HAP-1 (cell line): ENCODE results near the gene ERCC1.

Experiments
- DNase-seq, 2 experiments: peaks; one replicate each; pipeline ENCODE4 v3.0.0-alpha.2; 2016 to 2020; ENCODE audit warnings: low spot score in 2 of 2
- H3K27me3 ChIP-seq: fragments of 250-450 bp; sonication (Bioruptor Pico); 2 replicates; pipeline ENCODE4 v1.5.1; 2020; ENCODE audit warnings: low read depth, mild to moderate bottlenecking, moderate library complexity
- H3K36me3 ChIP-seq: fragments of 250-450 bp; sonication (Bioruptor Pico); replicated peaks from 2 replicates; pipeline ENCODE4 v1.5.1; 2020; ENCODE audit warnings: mild to moderate bottlenecking
- H3K4me1 ChIP-seq: fragments of 250-450 bp; sonication (Bioruptor Pico); 2 replicates; pipeline ENCODE4 v1.5.1; 2020; ENCODE audit warnings: mild to moderate bottlenecking
- H3K4me3 ChIP-seq: fragments of 250-450 bp; sonication (Bioruptor Pico); 2 replicates; pipeline ENCODE4 v1.5.1; 2020; ENCODE audit warnings: mild to moderate bottlenecking, moderate library complexity
- H3K9me3 ChIP-seq: fragments of 250-450 bp; sonication (Bioruptor Pico); 2 replicates; pipeline ENCODE4 v1.5.1; 2020; ENCODE audit warnings: mild to moderate bottlenecking, moderate library complexity
- in situ Hi-C: fragments of 300-500 bp; cut with MboI; formaldehyde crosslinking; loops from 3 replicates; pipeline ENCODE4 v1.14.3; 2020; ENCODE audit warnings: low sequenced_read_pairs, inconsistent platforms, mixed read lengths

The ERCC1 gene

DNA sequence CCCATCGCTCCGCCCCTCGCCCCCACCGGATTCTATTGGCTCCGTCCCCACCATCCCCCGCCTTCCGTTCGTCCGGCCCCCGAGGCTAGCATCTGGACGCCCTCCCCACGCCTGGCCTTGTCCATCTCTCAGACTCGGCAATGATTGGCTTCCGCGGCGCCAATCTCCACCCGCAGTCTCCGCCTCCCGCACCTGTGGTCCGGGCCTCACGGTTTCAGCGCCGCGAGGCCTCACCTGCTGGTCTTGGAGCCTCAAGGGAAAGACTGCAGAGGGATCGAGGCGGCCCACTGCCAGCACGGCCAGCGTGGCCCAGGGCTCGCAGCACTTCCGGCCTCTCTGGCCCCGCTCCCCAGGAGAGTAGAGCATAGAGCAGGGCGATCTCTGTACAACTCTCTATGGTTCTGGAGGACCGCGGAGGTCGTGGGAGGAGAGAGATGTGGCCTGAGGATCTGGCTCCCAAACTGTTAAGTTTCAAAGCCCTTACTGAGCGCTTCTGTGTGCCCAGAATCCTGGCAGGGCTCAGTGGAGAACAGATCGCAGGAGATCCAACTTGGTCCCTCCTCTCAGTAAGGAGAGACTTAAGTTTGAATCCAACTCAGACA, at the start of gene ERCC1:
ERCC1 (minus strand) TSS at position 329 of the 602 bp plus-strand sequence. CDS start 543 bp downstream, outside the sequence.
- Histone ChIP-seq H3K4me1 (peaks cover 14% of the 10 kb centered on the region), H3K4me3 (peak within 1 kb of the TSS; percentile 53), H3K36me3 (peaks cover 21% of the 10 kb centered on the region), H3K27me3 (no peaks in the 10 kb centered on the region), H3K9me3 (no peaks in the 10 kb centered on the region)
- DNase-seq = peak; percentile 92 to 100
- in situ Hi-C loops = no loop called here

DNA sequence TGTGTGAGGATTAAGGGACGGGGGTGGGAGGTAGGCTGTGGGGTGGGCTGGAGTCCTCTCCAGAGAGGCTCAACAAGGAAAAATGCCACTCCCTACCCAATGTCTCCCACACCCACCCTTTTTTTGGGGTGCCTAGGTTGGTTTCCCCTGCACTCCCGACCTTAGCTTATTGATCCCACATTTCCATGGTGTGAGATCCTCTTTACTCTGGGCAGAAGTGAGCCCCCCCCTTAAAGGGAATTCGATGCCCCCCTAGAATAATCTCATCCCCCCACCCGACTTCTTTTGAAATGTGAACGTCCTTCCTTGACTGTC, 49.6 kb upstream of the ERCC1 start:
- H3K4me1 ChIP-seq = peaks cover 13% of the 10 kb centered on the region
- H3K9me3 ChIP-seq = no peaks in the 10 kb centered on the region; the same call in 1 of the 2 replicates
- no peak for DNase-seq
- no peak overlapping the region for H3K4me3 ChIP-seq
- no peaks in the 10 kb centered on the region for H3K36me3 ChIP-seq
- H3K27me3 ChIP-seq = no peaks in the 10 kb centered on the region
- in situ Hi-C loops = no loop called here

DNA sequence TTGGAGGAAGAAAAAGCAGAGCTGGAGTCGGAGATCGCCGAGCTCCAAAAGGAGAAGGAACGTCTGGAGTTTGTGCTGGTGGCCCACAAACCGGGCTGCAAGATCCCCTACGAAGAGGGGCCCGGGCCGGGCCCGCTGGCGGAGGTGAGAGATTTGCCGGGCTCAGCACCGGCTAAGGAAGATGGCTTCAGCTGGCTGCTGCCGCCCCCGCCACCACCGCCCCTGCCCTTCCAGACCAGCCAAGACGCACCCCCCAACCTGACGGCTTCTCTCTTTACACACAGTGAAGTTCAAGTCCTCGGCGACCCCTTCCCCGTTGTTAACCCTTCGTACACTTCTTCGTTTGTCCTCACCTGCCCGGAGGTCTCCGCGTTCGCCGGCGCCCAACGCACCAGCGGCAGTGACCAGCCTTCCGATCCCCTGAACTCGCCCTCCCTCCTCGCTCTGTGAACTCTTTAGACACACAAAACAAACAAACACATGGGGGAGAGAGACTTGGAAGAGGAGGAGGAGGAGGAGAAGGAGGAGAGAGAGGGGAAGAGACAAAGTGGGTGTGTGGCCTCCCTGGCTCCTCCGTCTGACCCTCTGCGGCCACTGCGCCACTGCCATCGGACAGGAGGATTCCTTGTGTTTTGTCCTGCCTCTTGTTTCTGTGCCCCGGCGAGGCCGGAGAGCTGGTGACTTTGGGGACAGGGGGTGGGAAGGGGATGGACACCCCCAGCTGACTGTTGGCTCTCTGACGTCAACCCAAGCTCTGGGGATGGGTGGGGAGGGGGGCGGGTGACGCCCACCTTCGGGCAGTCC, 49.0 kb upstream of the ERCC1 start:
- Histone ChIP-seq H3K36me3 (no peaks in the 10 kb centered on the region), H3K9me3 (no peaks in the 10 kb centered on the region; the same call in 1 of the 2 replicates), H3K27me3 (no peaks in the 10 kb centered on the region), H3K4me1 (peaks cover 14% of the 10 kb centered on the region), H3K4me3 (no peak overlapping the region)
- DNase-seq = no peak
- in situ Hi-C loops = no loop called here

DNA sequence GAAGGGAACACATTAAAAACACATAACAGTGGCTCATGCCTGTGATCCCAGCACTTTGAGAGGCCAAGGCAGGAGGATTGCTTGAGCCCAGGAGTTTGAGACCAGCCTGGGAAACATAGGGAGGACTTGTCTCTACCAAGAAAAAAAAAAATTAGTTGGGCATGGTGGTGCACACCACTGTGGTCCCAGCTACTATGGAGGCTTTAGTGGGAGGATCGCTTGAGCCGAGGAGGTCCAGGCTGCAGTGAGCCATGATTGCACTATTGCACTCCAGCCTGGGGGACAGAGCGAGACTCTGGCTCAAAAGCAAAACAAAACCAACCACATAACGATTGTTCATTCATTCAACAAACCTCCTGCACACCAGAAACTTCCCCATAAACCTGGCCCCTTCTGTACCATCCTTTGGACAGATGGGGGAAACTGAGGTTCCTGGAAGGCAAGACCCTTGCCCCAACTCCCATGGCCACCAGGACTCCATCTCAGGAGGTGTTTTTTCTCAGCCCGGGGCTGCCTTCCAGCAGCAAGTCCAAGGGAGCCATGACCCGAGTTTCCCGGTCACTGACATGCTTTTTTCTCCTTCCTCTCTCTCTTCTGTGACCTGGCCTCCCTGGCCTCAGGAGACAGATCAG, 48.3 kb upstream of the ERCC1 start:
- Histone ChIP-seq H3K9me3 (no peaks in the 10 kb centered on the region; the same call in 1 of the 2 replicates), H3K36me3 (no peaks in the 10 kb centered on the region), H3K4me3 (no peak overlapping the region), H3K27me3 (no peaks in the 10 kb centered on the region), H3K4me1 (peaks cover 12% of the 10 kb centered on the region; the same call in 1 of the 2 replicates)
- in situ Hi-C loops = no loop called here
- no peak for DNase-seq

DNA sequence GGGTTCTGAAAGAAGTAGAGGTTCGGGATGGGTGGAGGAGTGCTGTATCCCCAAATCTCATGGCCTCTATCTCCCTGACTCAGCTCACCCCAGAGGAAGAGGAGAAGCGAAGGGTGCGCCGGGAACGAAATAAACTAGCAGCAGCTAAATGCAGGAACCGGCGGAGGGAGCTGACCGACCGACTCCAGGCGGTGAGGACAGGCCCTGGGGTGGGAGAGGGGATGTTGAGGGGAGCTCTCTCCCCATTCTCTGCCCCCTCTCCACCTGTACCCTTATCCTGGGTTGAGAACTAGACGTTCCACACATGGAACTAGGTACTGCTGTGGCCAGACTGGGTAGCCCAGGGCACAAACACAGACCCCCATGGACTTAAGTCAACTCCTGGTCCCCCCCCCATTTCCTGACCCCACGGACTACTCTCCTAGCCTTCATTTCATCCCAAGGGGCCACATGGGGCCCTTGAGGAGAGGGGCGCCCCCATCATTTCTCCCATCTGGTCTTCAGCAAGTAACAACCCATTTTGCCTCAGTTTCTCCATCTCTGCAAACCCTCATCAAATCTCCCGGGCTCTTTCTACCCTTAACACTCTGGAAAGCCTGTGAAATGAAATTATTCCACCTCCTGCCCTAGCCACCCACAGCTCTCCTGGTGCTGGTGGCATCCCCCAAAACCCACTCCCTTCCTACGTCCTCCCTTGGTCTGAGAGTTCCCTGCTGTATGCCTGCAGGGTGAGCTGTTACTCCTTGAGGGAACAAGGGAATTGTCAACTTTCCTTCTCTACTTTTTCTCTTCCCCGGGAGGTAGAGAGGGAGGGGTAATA, 47.6 kb upstream of the ERCC1 start:
- Histone ChIP-seq H3K27me3 (no peaks in the 10 kb centered on the region), H3K36me3 (no peaks in the 10 kb centered on the region), H3K4me3 (no peak overlapping the region), H3K4me1 (peaks cover 12% of the 10 kb centered on the region; the same call in 1 of the 2 replicates), H3K9me3 (no peaks in the 10 kb centered on the region; the same call in 1 of the 2 replicates)
- in situ Hi-C loops = no loop called here
- no peak for DNase-seq

GRCh38 chr19:45470762-45471081, 47.0 kb upstream of the ERCC1 start:
- Histone ChIP-seq H3K36me3 (no peaks in the 10 kb centered on the region), H3K4me1 (peaks cover 12% of the 10 kb centered on the region; the same call in 1 of the 2 replicates), H3K9me3 (no peaks in the 10 kb centered on the region; the same call in 1 of the 2 replicates), H3K27me3 (no peaks in the 10 kb centered on the region), H3K4me3 (no peak overlapping the region)
- in situ Hi-C loops = no loop called here
- no peak for DNase-seq

DNA sequence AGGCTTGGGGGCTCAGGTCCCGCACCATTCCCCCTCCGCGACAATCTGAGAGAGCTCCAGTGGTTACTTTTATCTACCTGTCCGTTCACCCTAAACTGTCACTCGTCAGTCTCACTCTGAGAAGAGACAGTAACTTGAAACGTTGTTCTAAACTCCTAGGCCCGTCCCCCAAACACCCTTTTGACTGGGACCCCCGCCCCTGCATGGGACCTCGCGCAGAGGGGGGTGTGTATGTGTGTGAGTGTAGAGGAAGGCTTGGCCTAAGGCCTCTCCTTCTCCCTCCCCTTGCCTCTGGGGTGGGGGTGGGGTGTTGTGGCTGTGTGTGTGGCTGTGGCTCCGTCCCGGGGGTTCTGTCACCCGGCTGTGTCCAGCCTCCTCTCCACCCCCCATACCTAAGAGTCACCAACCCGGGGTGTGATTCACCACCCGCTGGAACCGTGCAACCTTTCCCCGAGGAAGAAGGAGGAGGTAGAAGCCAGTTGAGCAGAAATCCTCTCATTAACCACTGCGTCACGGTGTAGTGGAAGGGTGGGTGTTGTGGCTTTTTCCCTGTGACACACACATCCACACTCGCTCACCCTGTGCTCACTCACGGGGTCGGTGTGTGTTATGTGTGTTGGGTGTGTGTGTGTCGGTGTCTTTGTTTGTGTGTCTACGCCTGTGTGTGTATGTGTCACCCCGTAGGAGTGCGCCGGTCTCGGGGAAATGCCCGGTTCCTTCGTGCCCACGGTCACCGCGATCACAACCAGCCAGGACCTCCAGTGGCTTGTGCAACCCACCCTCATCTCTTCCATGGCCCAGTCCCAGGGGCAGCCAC, 46.4 kb upstream of the ERCC1 start:
- DNase-seq = peak in 1 of 2 experiments; percentile 54
- in situ Hi-C loops = no loop called here
- H3K4me3 ChIP-seq = peak overlapping the region; percentile 77
- H3K4me1 ChIP-seq = peaks cover 12% of the 10 kb centered on the region; the same call in 1 of the 2 replicates
- H3K27me3 ChIP-seq = no peaks in the 10 kb centered on the region
- no peaks in the 10 kb centered on the region; the same call in 1 of the 2 replicates for H3K9me3 ChIP-seq
- no peaks in the 10 kb centered on the region for H3K36me3 ChIP-seq

DNA sequence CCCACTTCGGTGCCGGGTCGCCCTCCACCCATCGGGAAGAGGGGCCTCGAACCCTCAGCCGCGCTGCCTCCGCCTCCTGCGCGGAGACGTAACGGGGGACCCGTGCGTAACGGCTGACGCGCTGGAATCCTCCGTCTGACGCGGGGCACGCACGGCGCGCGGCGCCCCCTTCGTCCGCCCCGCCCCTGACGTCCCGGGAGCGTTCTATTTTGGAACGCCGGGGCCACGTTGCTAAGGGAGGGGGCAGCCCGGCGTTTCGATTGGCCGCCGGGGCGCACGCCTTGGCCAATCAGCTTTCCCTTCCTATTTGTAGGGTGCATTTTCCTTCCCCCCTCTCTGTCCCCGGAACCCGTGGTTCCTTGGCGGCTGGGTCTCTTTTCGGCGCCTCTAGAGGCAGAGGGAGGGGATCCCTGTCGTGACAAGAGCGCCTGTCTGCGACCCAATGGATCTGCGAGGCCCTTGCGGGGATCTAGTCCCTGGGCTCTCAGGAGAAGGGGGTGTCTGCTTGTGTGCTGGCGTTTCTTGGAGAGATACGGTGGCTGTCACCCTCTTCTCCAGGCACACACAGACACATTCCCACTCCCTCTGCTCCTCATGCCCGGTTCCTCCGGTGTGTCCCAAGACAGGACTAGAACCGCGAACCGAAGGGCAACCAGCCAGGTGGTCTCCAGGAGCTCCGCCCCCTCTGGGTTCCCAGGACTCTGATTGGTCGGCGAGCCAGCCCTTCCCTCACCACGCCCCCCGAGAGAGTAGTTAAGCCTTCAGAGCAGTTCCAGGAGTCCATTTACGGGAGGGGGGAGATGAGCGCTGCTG, 45.6 kb upstream of the ERCC1 start:
- in situ Hi-C loops = no loop called here
- peak; percentile 93 to 97 for DNase-seq
- Histone ChIP-seq H3K4me1 (peaks cover 12% of the 10 kb centered on the region; the same call in 1 of the 2 replicates), H3K36me3 (no peaks in the 10 kb centered on the region), H3K4me3 (peak overlapping the region; percentile 77), H3K9me3 (no peaks in the 10 kb centered on the region; the same call in 1 of the 2 replicates), H3K27me3 (no peaks in the 10 kb centered on the region)

- Histone ChIP-seq H3K4me3 (peak overlapping the region; percentile 77), H3K4me1 (peaks cover 12% of the 10 kb centered on the region; the same call in 1 of the 2 replicates), H3K9me3 (no peaks in the 10 kb centered on the region; the same call in 1 of the 2 replicates), H3K36me3 (no peaks in the 10 kb centered on the region), H3K27me3 (no peaks in the 10 kb centered on the region)
- in situ Hi-C loops = no loop called here
- DNase-seq = no peak
Measured at GRCh38 chr19:45468803-45469131, 45.0 kb upstream of the ERCC1 start.

GRCh38 chr19:45468159-45468651, 44.5 kb upstream of the ERCC1 start:
- in situ Hi-C loops = no loop called here
- peak in 1 of 2 experiments; percentile 55 for DNase-seq
- peaks cover 12% of the 10 kb centered on the region; the same call in 1 of the 2 replicates for H3K4me1 ChIP-seq
- H3K9me3 ChIP-seq = no peaks in the 10 kb centered on the region; the same call in 1 of the 2 replicates
- H3K36me3 ChIP-seq = no peaks in the 10 kb centered on the region
- no peaks in the 10 kb centered on the region for H3K27me3 ChIP-seq
- peak overlapping the region; percentile 77 for H3K4me3 ChIP-seq

- Histone ChIP-seq H3K9me3 (no peaks in the 10 kb centered on the region; the same call in 1 of the 2 replicates), H3K4me3 (peak within 1 kb of the TSS; percentile 77), H3K27me3 (no peaks in the 10 kb centered on the region), H3K4me1 (peaks cover 12% of the 10 kb centered on the region; the same call in 1 of the 2 replicates), H3K36me3 (no peaks in the 10 kb centered on the region)
- peak; percentile 93 to 96 for DNase-seq
- in situ Hi-C loops = no loop called here
Measured at GRCh38 chr19:45467456-45468158, 43.9 kb upstream of the ERCC1 start, which contains the start of gene FOSB. Gene FOSB, plus strand, starts transcription at chr19:45467996. Its CDS starts 591 bp downstream, at chr19:45468587.
